Subcutaneous adipose tissue (tissue), 4 donors: ENCODE measurements around the gene CDC42BPA. TPM values are rescaled to one million over a fixed set of nuclear protein-coding genes. Genes with fewer than 3 reads are reported as not detected.

Source experiments
- CTCF ChIP-seq: fragments of 450-650 bp; IDR thresholded peaks from one replicate; pipeline ENCODE4 v1.5.1; 2016; ENCODE audit warnings: low read depth, mild to moderate bottlenecking, control low read depth, antibody characterized with exemption, moderate library complexity
- total RNA-seq, 4 donors: library from RNA; depleted of rRNA; stranded (reverse); fragments of >200 nt; gene quantifications; one replicate each; pipeline ENCODE4 v1.1.0, GENCODE V29; 2016

The CDC42BPA gene
- total RNA-seq, 4 donors from 2014 or later, result 43.2 to 68.2 (median 55.3) TPM

GRCh38 chr1:227261501-227261900 is 56.8 kb downstream of the CDC42BPA start:
- TF ChIP-seq CTCF, result no peak

GRCh38 chr1:227260433-227260832 is 57.9 kb downstream of the CDC42BPA start:
- TF ChIP-seq CTCF, result no peak

- no peak for TF ChIP-seq CTCF
Observed at GRCh38 chr1:227257964-227258363, 60.3 kb downstream of the CDC42BPA start.

- no peak for TF ChIP-seq CTCF
Observed at GRCh38 chr1:227255086-227255732, 63.1 kb downstream of the CDC42BPA start.

- TF ChIP-seq CTCF, result no peak
Observed at GRCh38 chr1:227253065-227253464, 65.2 kb downstream of the CDC42BPA start.

GRCh38 chr1:227245613-227246320 is 72.5 kb downstream of the CDC42BPA start:
- no peak for TF ChIP-seq CTCF

- no peak for TF ChIP-seq CTCF
Observed at GRCh38 chr1:227244339-227245118, 73.8 kb downstream of the CDC42BPA start.
